HG02885 (cell line): ENCODE results near the gene NHERF1.
A peak's percentile ranks its signal among the peaks of the same experiment; 100 is the strongest.

Experiments
- ATAC-seq: cut with Tn5 transposase; IDR thresholded peaks from one replicate; pipeline ENCODE4 v1.9.1; 2021; ENCODE audit warnings: mild to moderate bottlenecking; ENCODE audit not compliant: unreplicated experiment, poor library complexity

NHERF1 gene

DNA sequence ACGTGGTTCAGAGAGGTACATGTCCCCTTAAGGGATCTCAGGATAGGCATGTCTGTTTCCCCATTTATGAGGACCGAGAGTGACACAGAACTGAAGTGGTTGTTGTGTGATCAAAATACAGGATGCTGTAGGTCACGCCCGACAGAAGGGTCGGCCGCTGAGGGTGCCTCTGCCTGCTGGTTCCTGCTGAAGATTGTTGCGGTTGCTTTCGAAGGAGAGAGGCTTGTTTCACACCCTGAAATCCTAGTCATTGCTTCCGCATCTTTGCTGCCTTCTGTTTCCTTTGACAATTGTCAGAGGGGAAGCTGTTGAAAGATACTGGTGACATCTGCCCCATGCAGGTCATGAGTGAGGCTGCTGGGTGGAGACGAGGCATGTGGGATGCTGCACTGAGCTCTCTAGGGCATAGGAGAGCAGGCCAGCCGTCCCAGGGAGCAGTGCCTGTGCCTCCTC is 31.5 kb downstream of the NHERF1 start:
- peak; percentile 49 for ATAC-seq

DNA sequence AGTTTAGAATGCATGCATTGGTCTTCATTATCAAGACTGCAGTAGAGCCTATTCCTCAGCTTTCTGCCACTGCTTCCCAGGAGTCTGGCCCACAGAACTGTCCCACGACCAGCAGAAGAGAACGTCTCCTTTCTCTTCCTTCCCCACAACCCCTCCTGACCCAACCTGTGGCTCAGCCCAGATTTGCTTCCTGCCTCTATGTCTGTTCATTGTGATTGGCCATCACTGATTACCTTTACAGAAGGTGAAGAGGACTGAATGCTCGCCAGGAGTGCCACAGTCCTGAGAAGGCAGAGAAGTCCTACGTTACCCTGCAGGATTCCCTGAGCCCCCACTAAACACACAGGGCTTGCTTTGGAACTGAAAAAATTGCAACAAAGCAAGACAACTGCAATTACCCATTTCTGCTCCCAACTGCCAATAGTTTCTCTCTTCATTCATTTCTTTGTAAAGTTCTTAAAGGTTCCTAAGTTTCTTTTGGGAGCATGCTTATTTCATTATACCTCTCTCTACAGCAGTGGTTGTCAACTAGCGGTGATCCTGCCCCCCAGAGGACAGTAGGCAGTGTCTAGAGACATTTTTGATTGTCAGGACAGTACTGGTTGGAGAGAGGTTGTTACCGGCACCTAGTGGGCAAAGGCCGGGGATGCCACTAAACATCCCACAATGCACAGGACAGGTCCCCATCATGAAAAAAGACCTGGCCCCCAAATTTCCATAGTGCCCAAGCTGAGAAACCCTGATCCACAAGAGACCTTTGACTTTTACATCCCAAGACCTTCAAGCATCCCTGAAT is 32.2 kb downstream of the NHERF1 start:
- ATAC-seq: no peak

DNA sequence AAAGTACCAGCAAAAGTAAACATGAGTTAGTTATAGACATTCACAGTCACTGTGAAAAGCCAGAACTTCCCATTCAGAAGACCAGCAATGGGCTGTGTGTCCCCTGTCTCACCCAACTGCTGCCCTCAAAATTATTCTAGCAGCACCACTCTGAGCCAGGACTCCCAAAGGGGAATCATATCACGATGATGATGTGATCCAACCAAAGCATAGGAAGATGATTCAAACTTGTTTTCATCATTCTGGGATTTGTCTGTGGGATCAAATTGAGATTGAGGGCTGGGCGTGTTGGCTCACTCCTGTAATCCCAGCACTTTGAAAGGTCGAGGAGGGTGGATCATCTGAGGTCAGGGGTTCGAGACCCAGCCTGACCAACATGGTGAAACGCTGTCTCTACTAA is 34.1 kb downstream of the NHERF1 start:
- ATAC-seq: no peak

DNA sequence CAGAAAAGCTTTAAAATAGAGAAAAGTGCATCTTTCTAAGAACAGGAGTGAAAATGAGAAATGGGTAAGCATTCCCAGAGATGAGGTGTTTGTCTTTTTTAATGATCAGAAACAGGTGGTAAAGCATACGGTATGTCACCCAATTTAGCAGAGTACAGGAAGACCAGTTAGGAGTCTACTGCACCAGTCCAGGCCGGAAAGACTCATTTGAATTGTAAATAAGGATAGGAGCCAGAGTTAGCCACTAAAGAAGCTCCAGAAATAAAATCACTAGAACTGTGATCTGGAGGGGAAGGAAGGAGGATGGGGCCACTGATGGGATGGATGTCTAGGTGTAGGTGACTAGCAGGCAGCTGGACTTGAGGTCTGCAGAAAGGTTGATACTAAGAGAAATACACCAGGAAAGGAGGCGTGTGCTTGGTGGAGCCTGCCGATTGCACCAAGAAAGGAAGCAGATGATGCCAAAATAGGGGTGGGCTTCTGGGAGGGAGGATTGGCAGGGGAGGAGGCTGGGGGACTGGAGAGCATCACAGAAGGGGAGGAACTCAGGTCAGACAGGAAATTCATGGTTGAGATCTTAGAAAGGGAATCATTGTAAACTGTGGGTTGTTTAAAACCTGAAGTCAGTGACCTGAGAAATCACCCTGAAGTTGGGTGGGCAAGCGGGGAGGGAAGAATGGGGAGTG is 35.8 kb downstream of the NHERF1 start:
- no peak for ATAC-seq

DNA sequence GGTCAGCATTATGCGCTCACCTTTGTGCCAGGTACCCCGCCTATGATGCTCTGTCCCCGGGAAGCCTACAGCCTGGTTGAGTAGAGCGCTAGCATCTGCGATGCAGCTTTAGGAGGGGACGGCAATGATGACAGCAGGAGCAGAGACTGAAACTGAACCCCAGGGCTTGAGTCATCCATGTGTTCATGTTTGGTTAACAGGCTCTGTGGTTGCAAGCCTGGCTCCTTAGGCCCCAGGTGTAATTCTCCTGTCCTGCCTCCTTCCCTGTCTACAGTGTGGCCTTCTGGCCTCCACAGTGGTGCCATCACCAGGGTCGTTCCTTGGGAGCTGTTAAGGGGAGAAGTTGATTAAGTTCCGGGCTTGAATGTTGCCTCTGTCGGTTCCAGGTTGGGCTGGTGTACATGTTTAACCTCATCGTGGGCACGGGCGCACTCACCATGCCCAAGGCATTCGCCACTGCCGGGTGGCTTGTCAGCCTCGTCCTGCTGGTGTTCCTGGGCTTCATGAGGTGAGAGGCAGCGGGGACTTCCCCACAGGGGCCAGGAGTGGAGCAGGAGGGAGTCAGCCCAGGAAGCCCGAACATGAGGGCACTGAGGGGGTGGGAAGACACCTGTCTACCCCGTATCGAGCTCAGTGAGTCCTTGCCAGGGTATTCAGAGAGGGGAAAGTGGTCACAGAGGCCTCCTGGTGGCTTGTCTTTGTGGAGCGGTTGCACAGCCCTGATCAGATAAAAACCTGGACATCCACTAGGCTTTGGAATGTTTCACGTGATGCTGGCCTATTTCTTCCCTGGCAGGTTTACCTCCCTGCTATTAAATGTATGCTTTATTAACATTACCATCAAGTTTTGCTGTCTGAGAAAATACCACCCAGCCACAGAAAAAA is 36.9 kb downstream of the NHERF1 start:
- ATAC-seq: no peak

DNA sequence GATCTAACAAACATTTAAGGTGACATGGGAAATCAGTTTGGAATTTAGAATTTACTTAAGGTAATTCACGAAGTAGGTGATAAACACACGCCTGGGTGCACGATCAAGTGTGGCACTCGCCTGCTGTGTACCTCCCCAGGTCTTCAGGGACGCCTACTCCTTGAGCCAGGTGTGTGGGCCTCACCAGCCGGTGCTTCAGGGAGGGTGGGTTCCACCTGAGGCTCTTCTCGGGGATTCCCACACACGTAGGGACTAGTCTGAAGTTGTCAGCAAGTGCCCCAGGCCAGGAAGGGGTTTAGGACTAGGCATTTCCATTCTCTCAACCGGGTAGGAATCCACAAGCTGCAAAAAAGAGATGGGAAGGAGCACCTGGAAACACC is 37.5 kb downstream of the NHERF1 start:
- ATAC-seq: no peak

DNA sequence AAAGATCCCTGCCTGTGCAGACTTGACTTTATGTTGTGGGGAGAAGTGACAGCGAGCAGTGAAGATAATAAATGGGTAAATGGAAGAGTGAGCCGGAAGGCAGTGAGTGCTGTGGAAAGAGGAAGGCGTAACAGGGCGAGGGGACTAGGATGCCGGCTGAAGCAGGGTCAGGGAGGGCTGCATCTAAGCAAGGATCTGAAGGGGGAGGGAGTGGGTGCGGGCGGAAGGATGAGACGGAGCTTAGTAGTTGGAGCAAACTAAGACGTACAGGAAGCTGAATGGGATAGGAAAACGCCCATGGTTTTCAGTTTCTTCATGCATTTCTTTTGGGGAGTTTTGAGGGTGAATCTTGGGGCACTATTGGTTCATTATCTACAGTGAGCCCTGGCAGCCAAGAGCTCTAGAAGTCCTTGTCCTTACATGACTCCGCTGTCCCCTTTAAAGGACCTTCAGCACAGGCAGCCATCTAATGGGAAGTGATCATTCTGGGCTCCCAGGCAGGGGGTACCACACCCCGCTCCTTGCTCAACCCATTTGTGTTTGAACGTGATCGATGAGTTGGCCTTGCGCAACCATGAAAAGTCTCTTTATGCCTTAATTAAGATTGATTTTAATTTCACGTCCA is 38.1 kb downstream of the NHERF1 start:
- no peak for ATAC-seq

DNA sequence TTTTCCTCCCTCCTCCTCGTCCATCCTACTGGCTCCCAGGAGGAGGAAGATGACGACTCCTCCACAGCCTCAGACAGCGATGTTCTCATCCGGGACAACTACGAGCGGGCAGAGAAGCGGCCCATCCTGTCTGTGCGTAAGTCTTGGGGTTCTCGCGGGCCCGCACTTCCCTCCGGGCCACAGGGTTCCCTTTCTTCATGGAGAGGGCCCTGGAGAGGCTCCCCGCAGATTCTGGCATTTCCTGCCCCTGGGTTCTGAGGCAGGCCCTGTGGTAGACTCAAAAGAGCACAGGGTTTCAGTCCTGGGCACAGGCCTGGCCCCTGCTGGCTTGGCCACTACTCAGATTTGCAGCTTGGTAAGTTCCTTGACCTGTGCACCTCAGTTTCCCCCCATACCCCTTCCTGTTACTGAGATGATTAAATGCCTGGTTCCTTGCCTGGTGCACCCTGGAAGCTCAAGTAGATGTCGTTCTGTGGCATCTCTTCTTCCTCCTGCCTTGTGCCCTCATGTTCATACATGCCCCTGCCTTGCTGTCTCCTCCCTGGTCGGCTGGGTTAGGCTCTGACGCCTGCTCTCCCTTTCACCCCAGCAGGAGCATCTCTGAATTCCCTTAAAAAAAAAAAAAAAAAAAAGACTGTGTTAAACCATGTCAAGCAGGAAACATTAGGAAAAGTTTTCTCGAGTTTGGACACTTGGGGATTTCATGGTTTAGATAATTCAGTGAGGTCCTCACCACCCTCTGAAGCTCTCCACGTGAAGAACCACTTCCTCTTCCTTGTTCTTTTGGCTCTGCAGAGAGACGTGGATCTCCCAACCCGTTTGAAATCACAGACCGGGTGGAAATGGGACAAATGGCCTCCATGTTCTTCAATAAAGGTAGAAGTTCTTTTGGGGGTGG is 42.0 kb downstream of the NHERF1 start:
- ATAC-seq: no peak

DNA sequence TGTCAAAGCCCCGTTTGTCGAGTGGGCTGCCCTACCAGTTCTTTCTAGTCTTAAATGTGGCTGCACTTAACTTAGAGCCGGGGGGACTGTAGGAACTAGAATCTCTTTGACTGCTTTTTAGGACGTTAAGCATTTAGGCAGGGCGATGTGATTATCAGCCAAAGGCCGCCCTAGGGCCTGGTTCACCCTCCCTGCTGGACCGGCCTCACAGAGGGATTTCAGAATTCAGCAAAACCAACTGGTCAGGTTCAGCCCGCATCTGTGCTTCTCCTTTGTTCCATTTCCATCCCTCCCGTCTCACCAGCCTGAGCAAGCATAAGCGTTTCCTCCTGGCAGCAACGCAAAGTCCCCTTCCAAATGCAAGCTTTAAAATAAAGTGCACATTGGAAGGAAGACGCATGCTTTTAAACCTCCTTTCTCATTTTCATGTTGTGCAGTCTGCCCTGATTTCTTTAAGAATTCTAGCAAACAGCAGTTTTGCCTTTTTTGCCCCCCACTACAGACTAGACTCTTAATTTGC is 44.2 kb downstream of the NHERF1 start:
- no peak for ATAC-seq

DNA sequence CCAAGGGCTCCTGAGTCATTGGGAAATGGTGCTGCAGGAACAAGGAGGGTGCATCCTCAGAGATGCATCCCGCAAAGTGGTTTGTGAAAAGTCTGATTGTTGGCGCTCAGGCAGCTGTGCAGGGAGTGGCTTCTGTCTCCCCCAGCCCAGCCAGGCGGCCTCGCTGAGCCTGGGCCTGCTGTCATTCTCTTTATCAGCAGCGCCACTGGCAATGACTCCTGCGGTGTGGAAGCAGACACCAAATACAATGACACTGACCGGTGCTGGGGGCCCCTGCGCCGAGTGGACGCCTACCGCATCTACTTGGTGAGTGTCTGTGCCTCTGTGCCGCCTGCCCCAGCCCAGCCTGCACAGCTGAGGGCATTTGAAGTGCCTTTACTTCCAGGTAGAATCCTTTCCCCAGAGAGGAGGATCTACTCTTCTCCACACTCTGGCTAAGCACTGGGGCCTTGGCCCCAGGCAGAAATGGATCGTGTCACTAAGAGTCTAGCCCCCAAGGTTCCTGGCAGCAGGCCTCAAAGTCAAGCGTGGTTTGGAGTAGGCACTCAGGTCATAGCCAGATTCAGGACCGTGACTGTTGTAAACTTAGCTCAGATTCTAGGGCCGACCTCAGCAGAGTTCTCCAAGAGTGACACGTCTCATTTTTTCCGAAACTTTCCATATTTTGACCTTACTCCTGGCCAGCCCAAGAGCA is 47.0 kb downstream of the NHERF1 start:
- no peak for ATAC-seq

DNA sequence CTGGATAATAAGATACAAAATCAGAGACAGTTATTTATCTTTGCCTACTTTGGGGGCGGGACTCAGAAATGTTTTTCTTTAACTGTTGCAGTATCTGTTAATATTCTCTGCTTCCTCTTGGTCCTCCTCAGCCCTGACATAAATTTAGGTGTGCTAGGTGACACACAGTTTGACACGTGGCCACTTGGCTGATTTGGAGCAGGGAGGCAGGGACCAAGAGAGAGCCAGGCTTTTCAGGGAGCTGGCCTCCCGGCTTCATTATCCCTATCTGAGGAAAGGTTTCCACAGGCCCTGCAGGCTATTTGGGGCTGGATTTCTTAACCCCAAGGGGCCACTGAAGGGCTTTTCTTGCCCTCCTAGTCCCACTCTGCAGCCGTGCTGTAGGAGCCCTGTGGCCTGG is 47.8 kb downstream of the NHERF1 start:
- ATAC-seq: no peak

DNA sequence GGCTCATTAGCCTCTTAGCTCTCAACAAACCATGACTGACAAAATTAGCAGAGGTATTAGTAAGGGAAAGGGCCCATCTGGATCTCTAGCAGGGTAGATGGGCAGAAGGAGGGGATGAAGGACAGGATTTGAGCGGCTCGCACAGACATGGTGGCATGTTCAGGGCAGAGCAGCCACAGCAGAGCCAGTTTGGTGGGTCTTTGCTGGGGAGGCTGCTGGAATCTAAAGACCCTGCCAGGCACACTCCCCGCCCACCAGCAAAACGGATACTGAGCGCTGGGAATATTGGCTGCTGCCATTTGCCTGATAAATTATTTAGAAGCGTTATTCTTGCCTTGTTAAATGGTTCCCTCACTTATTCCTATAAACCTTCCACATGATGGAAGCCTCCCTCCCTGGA is 48.4 kb downstream of the NHERF1 start:
- ATAC-seq: no peak

DNA sequence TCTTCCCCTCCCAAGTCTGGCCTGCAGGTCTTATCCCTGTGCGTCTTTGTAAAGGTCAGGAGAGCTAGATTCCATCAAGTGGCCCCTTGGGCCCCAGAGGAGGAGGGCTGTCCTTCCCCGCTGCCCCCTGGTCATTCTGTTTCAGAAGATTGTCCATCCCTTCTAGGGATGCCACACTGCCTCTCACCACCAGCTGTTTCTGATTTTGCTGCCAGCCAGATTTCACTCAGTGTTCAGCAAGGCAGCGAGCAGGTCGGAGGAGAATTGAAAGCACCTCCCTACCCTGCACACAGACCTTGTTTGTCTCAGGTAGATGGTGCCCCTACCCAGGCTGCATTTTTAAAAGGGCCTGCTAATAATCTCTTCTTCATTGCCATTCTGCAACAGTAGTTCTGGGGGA is 49.4 kb downstream of the NHERF1 start:
- no peak for ATAC-seq

DNA sequence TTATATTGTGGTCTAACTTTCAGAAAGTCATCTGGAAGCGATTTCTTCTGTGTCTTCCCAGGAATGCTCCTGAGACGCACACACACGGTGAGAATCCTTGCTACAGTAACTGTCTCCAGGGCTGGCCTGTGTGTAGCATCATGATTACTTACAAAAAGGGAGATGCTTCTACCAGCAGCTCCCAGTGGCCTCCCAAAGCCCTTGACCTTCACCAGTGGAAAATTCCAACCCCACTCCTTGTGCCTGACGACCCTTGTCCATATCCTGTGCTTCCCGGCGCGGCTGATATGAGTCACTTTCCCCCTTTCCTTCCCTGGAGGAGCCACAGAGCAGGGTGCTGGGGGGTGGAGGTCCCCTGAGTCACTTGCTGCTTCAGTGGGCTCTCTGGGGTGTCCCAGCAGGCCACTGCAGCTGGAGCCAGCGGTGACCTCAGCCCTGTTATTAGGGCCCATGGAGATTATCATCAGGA is 49.8 kb downstream of the NHERF1 start:
- ATAC-seq: no peak

DNA sequence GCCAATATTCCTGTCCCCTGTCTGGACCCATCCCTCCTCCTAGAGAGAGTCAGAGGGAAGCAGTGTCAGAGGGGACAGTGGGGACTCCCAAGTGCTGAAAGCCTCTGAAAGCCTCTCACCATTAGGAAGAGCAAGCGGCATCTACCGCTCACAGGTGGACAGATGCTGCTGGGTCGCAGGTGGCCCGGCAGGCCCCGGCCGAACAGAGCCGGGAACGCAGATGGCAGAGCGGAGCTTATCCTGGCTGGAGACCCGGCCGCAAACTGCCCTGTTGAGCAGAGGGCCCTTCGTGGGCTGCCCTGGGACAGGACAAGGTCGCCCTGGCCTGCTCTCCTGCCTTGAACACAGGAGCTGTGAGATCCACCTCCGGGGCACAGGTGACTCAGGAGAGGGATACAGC is 50.7 kb downstream of the NHERF1 start:
- ATAC-seq: no peak

DNA sequence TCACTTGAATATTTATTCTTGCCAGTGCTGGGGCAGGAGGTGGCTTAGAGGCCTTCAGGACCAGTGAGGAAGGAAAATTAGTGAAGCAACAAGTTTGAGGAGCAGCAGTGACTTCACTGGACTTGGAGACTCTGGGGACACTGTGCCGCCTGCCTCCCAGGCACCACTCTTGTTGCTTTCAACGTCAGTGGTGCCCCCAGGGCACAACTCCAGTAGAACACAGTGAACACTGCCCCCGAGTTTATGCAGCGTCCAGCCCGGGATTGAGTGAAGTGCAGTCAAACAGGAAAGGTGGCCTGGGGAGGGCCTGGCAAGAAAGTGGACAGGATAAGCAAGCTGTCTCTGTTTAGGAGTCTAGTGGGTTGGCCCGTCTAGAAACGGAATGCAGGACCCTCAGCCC is 52.1 kb downstream of the NHERF1 start:
- ATAC-seq: no peak

DNA sequence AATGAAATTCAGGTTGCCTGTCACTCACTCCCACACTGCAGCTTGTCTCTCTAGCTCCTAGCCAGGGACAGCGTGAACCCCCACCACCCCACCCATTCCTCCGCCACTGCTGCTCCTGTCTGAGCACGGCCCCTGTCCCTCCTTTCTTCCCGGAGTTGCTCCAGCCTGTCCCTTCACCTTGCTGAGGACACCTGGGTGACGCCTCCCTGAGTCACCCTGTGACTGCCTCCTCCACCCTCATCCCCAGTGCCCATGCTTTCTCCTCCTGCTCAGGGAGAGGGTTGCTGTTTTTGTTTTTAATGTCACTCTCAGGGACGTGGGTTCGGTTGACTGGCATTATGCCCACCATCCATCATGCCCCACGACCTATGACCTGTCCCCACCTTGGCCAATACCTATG is 53.5 kb downstream of the NHERF1 start:
- no peak for ATAC-seq

DNA sequence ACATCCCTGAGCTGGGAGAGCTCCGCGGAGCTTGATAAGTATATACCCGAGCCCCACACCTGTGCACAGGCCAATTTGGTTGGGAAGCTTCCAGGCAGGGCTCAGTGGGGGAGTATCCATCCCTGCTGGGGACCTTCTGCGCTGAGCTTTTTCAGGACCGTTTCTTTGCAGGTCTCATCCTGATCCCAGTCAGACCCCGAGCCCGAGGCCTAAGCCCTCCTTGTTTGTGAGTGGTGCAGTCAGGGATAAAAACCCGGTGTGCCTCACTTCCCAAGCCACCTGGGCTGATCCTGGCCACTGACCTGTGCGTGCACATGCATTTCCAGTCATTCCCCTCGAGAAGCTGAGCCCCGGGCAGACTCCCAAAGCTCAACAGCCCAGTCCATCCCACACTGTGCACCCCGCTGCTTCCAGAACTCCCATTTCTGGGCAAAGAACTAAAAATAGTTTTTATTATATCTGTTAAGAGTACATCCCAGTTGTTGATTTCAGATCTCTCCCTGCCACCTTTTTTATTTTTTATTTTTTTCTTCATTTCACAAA is 55.0 kb downstream of the NHERF1 start:
- ATAC-seq: no peak
